GM12891 (cell line): ENCODE results near the gene SNRPA1.

Experiments
- DNase-seq: peaks from one replicate; pipeline ENCODE4 v3.0.0; 2011; ENCODE audit warnings: low spot score; ENCODE audit not compliant: insufficient read length
- FAIRE-seq: peaks from 2 replicates; lab custom pipeline; 2011; peaks lifted over from hg19 to GRCh38; lab: Jason Lieb, UNC
- PAX5 ChIP-seq: IDR thresholded peaks from 2 replicates; pipeline ENCODE4 v1.6.1; 2011; ENCODE audit warnings: low read length, moderate library complexity, mild to moderate bottlenecking; ENCODE audit not compliant: insufficient read depth, severe bottlenecking
- POLR2A ChIP-seq: IDR thresholded peaks from 2 replicates; pipeline ENCODE4 v1.6.1; 2011; ENCODE audit warnings: low read depth, low read length, control low read depth
- POLR2AphosphoS5 ChIP-seq: IDR thresholded peaks from 2 replicates; pipeline ENCODE4 v1.6.1; 2011; ENCODE audit warnings: low read depth, low read length, control low read depth
- POU2F2 ChIP-seq: IDR thresholded peaks from 2 replicates; pipeline ENCODE4 v1.6.1; 2011; ENCODE audit warnings: low read depth, mild to moderate bottlenecking, control low read depth, low read length, moderate library complexity
- SPI1 ChIP-seq: IDR thresholded peaks from 2 replicates; pipeline ENCODE4 v1.6.1; 2011; ENCODE audit warnings: low read depth, low read length, control low read depth
- TAF1 ChIP-seq: IDR thresholded peaks from 2 replicates; pipeline ENCODE4 v1.6.1; 2011; ENCODE audit warnings: low read depth, low read length, control low read depth

The SNRPA1 gene

GRCh38 chr15:101258238-101259144 is 36.6 kb downstream of the SNRPA1 start:
- DNase-seq (no peak), FAIRE-seq (peak; percentile 38)
- no peak for TF ChIP-seq SPI1
- no peak for TF ChIP-seq POLR2AphosphoS5
- no peak for TF ChIP-seq TAF1
- TF ChIP-seq POLR2A = no peak
- no peak for TF ChIP-seq POU2F2
- TF ChIP-seq PAX5 = no peak

- FAIRE-seq = no peak
- DNase-seq = no peak
- TF ChIP-seq TAF1 (no peak), PAX5 (no peak), SPI1 (no peak), POLR2AphosphoS5 (no peak), POU2F2 (no peak), POLR2A (no peak)
Observed at GRCh38 chr15:101256757-101257156, 38.3 kb downstream of the SNRPA1 start.

GRCh38 chr15:101255615-101256241 is 39.3 kb downstream of the SNRPA1 start:
- DNase-seq = no peak
- FAIRE-seq = no peak
- TF ChIP-seq POU2F2 (no peak), PAX5 (no peak), POLR2AphosphoS5 (no peak), POLR2A (no peak)

GRCh38 chr15:101255051-101255395 is 40.0 kb downstream of the SNRPA1 start:
- no peak for TF ChIP-seq POLR2AphosphoS5
- no peak for TF ChIP-seq POLR2A
- TF ChIP-seq PAX5 = no peak
- no peak for TF ChIP-seq TAF1
- no peak for TF ChIP-seq POU2F2
- TF ChIP-seq SPI1 = no peak
- FAIRE-seq = no peak
- no peak for DNase-seq

- DNase-seq (no peak), FAIRE-seq (no peak)
Observed at GRCh38 chr15:101254157-101255050, 40.6 kb downstream of the SNRPA1 start.

GRCh38 chr15:101252836-101253235 is 42.2 kb downstream of the SNRPA1 start:
- no peak for TF ChIP-seq POLR2A
- no peak for TF ChIP-seq PAX5
- no peak for TF ChIP-seq POLR2AphosphoS5
- TF ChIP-seq POU2F2 = no peak
- no peak for TF ChIP-seq TAF1
- no peak for TF ChIP-seq SPI1
- FAIRE-seq (no peak), DNase-seq (no peak)

More at GRCh38 chr15:101254157-101255050, 40.6 kb downstream of the SNRPA1 start:
- TF ChIP-seq SPI1 = no peak
- no peak for TF ChIP-seq PAX5
- TF ChIP-seq POU2F2 = no peak
- no peak for TF ChIP-seq TAF1
- no peak for TF ChIP-seq POLR2A
- no peak for TF ChIP-seq POLR2AphosphoS5

GRCh38 chr15:101251830-101252820 is 42.9 kb downstream of the SNRPA1 start, which contains the start of gene CHSY1:
Gene CHSY1 (minus strand): TSS chr15:101252048. CDS start chr15:101251456, 592 bp downstream.
- FAIRE-seq (peak; percentile 88), DNase-seq (peak; percentile 77)
- peak; percentile 80 for TF ChIP-seq POLR2AphosphoS5
- peak; percentile 68 for TF ChIP-seq PAX5
- TF ChIP-seq SPI1 = no peak
- peak; percentile 68 for TF ChIP-seq POLR2A
- TF ChIP-seq TAF1 = peak; percentile 75
- TF ChIP-seq POU2F2 = no peak
